Esophagus squamous epithelium (tissue), 4 donors: Measurements from ENCODE around the gene PRPSAP2.

Experiments
- CTCF ChIP-seq, 6 experiments: fragments of 450-650 bp in 4 of 6; fragments of 200-600 bp in 2 of 6; sonication (generic) in 2 of 6; IDR thresholded peaks; one replicate each; pipeline ENCODE4 v1.5.1; 2016 to 2019; ENCODE audit warnings: antibody characterized with exemption in 6 of 6, mild to moderate bottlenecking in 4 of 6, moderate library complexity in 4 of 6
- POLR2A ChIP-seq, 4 donors: fragments of 450-650 bp; IDR thresholded peaks; one replicate each; pipeline ENCODE4 v1.6.1; 2017; ENCODE audit warnings: antibody characterized with exemption in 4 of 4, mild to moderate bottlenecking in 4 of 4, moderate library complexity in 3 of 4

DNA sequence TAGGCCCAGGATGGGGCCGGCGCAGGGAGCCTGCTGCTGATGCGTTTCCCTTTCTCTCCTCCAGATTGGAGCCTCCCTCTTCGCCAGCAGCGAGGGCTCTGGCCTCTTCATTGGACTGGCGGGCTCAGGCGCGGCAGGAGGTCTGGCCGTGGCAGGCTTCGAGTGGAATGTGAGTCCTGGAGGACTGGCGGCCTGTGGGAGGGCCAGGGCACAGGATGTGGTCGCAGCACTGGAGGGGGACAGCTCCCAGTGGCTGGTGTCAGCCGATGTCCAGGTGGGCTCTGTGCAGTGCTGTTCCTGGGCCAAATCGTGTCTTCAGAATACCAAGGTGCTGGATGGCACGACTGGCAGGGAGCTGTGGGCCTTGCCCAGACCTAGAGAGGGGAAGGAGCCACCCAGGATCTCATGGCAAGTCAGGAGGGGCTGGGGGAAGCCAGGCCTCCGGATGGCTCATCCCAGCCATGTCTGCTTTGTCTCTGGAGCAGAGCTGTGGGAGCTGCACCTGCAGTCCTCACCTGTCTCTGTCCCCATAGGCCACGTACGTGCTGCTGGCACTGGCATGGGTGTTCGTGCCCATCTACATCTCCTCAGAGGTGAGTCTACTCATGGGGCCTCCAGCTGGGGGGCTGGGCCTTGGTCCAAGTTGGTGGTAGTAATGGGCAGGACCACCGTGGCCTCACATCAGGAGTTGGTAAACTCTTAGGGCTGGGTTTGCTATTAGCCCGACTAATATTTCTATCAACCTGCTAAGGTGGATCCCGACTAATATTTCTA lies 101.3 kb downstream of the PRPSAP2 start:
- no peak for TF ChIP-seq CTCF (IDR thresholded peaks at IDR 0.05)
- no peak for TF ChIP-seq POLR2A (IDR thresholded peaks at IDR 0.05)
